ENCODE data around the gene PTPRG. TPM values are rescaled to one million over a fixed set of nuclear protein-coding genes. Genes with fewer than 3 reads are reported as not detected.

The PTPRG gene
- total and polyA plus RNA-seq, 2 experiments from 2014 or later: 24.4 to 131 TPM

- DNase-seq (ENCODE audit: low spot score): no peak
- Histone ChIP-seq H3K4me2 (no peak overlapping the region), H3F3A (replicated peaks; ENCODE audit: low read depth) (no peaks in the 10 kb centered on the region), H4K20me1 (replicated peaks; ENCODE audit: insufficient read depth) (peaks cover 15% of the 10 kb centered on the region), H3K4me1 (ENCODE audit: insufficient read depth) (no peaks in the 10 kb centered on the region), H3K27ac (ENCODE audit: low read depth) (no peak overlapping the region), H3K9me2 (ENCODE audit: insufficient read depth) (0 out of 2 replicates have a peak, but pooled peaks cover 4% of the 10 kb centered on the region), H2AFZ (no peak overlapping the region), H3K4me3 (no peak overlapping the region), H3K36me3 (ENCODE audit: insufficient read depth) (no peaks in the 10 kb centered on the region), H3K27me3 (ENCODE audit: insufficient read depth) (no peaks in the 10 kb centered on the region), H3K79me2 (replicated peaks; ENCODE audit: insufficient read depth) (0 out of 2 replicates have a peak, but pooled peaks cover 7% of the 10 kb centered on the region)
- Mint-ChIP-seq H3K4me1 (peaks cover 2% of the 10 kb centered on the region; the same call in 1 of the 3 replicates), H3K27me3 (ENCODE audit: insufficient read depth, low read depth, poor library complexity) (peaks cover 6% of the 10 kb centered on the region), H3K27ac (no peak overlapping the region), H3K9me3 (no peaks in the 10 kb centered on the region), H3K36me3 (ENCODE audit: low read depth) (no peaks in the 10 kb centered on the region), H3K4me3 (no peak overlapping the region)
- TF ChIP-seq CREB1 (CRISPR knock-in tag; IDR thresholded peaks at IDR 0.05; ENCODE audit: low read depth) (no peak), NANOG (IDR thresholded peaks at IDR 0.05; ENCODE audit: borderline replicate concordance) (no peak), EZH2 (IDR thresholded peaks at IDR 0.05; ENCODE audit: low read depth, unreplicated experiment) (no peak), CTCF (conservative IDR thresholded peaks at IDR 0.05; ENCODE audit: low read depth in 2 of 2) (no peak), ZNF331 (CRISPR knock-in tag; IDR thresholded peaks at IDR 0.05; ENCODE audit: low read depth) (no peak), JUNB (IDR thresholded peaks at IDR 0.05; ENCODE audit: unreplicated experiment) (no peak), REST (IDR thresholded peaks at IDR 0.05; ENCODE audit: unreplicated experiment) (no peak), ZNF114 (CRISPR knock-in tag; IDR thresholded peaks at IDR 0.05) (no peak), EZH2phosphoT487 (IDR thresholded peaks at IDR 0.05; ENCODE audit: unreplicated experiment) (no peak), ZNF462 (CRISPR knock-in tag; IDR thresholded peaks at IDR 0.05) (no peak), POLR2AphosphoS5 (IDR thresholded peaks at IDR 0.05; ENCODE audit: low read depth) (no peak), STAT1 (IDR thresholded peaks at IDR 0.05; ENCODE audit: unreplicated experiment) (no peak)
- TF ChIP-seq, protein P1, sequence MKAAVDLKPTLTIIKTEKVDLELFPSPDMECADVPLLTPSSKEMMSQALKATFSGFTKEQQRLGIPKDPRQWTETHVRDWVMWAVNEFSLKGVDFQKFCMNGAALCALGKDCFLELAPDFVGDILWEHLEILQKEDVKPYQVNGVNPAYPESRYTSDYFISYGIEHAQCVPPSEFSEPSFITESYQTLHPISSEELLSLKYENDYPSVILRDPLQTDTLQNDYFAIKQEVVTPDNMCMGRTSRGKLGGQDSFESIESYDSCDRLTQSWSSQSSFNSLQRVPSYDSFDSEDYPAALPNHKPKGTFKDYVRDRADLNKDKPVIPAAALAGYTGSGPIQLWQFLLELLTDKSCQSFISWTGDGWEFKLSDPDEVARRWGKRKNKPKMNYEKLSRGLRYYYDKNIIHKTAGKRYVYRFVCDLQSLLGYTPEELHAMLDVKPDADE (IDR thresholded peaks at IDR 0.05): no peak
- ATAC-seq: no peak; the same call in 2 of the 3 replicates
These were observed 533.7 kb downstream of the PTPRG start for GRCh38 chr3:62095080-62095479.

Data from GM23338 (cell line).